Gastrocnemius medialis (tissue), 4 donors: ENCODE results near the gene SMPD4.

Source experiments
- CTCF ChIP-seq, 5 experiments: fragments of 450-650 bp in 3 of 5; fragments of 200-600 bp in 2 of 5; sonication (generic) in 2 of 5; IDR thresholded peaks in 4 of 5; conservative IDR thresholded peaks in 1 of 5; 1 replicate in 4 of 5; 2 replicates in 1 of 5; pipeline ENCODE4 v1.5.1; 2016 to 2019; ENCODE audit warnings: antibody characterized with exemption in 5 of 5, mild to moderate bottlenecking in 3 of 5, moderate library complexity in 3 of 5
- POLR2A ChIP-seq, 2 donors: fragments of 450-650 bp; IDR thresholded peaks; one replicate each; pipeline ENCODE4 v1.6.1; 2017; ENCODE audit warnings: antibody characterized with exemption in 2 of 2, mild to moderate bottlenecking in 2 of 2, moderate library complexity in 2 of 2

DNA sequence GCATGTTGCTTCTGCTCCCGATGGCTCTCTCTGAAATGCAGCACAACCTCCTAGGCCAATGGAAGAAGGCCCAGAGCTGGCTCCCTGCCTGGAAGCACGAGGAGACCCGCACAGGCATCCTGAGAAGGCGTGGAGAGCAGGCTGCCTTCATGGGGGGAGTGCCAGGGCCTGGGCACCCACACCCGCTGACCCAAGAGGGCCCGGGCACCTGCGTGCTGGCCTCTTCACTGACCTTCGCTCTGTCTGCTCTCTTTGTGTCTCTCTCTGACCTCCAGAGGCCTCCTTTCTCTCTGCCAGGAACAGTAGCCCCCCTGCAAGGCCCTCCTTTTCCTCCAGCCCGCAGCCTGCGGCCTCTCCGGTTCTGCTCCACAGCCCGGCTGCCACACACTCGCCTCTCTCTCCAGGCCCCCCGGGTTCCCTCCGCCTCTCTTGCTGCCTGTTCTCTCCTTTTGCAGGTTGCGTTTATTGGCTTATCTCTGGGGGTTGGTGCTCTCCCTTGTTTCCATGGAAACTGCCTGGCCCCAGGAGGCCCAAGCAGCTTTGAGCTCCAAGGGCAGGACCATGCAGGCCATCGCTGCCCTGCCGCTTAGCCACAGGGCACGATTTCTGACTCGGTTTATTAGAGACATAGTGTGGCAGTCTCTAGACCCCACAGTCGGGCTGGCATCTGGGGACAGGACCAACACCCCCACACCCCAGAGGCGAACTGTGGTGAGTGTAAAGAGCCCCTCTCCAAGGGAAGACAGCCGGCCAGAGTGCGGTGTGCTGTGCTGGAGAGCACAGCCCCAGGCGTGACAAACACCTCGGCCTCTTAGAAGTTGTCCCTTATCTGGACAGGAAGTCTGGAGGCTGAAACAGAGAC, 2.3 kb upstream of the SMPD4 start:
- TF ChIP-seq CTCF (IDR thresholded peaks at IDR 0.05 in 4 of 5, conservative IDR thresholded peaks at IDR 0.05 in 1 of 5) (no peak), POLR2A (IDR thresholded peaks at IDR 0.05) (no peak)
